ENCODE results near the gene KLK4.

Gene KLK4

DNA sequence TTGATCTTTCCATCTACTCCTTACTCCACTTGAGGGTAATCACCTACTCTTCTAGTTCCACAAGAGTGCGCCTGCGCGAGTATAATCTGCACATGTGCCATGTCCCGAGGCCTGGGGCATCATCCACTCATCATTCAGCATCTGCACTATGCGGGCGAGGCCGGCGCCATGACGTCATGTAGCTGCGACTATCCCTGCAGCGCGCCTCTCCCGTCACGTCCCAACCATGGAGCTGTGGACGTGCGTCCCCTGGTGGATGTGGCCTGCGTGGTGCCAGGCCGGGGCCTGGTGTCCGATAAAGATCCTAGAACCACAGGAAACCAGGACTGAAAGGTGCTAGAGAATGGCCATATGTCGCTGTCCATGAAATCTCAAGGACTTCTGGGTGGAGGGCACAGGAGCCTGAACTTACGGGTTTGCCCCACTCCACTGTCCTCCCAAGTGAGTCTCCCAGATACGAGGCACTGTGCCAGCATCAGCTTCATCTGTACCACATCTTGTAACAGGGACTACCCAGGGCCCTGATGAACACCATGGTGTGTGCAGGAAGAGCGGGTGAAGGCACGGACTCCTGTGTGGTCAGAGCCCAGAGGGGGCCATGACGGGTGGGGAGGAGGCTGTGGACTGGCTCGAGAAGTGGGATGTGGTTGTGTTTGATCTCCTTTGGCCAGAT, 40.6 kb downstream of the KLK4 start:
- TF ChIP-seq POLR2A (IDR thresholded peaks at IDR 0.05; ENCODE audit: extremely low read depth, insufficient read length), result no peak
- TF ChIP-seq, protein P1, sequence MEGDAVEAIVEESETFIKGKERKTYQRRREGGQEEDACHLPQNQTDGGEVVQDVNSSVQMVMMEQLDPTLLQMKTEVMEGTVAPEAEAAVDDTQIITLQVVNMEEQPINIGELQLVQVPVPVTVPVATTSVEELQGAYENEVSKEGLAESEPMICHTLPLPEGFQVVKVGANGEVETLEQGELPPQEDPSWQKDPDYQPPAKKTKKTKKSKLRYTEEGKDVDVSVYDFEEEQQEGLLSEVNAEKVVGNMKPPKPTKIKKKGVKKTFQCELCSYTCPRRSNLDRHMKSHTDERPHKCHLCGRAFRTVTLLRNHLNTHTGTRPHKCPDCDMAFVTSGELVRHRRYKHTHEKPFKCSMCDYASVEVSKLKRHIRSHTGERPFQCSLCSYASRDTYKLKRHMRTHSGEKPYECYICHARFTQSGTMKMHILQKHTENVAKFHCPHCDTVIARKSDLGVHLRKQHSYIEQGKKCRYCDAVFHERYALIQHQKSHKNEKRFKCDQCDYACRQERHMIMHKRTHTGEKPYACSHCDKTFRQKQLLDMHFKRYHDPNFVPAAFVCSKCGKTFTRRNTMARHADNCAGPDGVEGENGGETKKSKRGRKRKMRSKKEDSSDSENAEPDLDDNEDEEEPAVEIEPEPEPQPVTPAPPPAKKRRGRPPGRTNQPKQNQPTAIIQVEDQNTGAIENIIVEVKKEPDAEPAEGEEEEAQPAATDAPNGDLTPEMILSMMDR (IDR thresholded peaks at IDR 0.05; ENCODE audit: low read depth, low read length), result no peak
- TF ChIP-seq, protein P2, sequence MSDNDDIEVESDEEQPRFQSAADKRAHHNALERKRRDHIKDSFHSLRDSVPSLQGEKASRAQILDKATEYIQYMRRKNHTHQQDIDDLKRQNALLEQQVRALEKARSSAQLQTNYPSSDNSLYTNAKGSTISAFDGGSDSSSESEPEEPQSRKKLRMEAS (IDR thresholded peaks at IDR 0.05; ENCODE audit: low read depth, low read length), result no peak
- no peak for TF ChIP-seq MYC (IDR thresholded peaks at IDR 0.05; ENCODE audit: low read depth, low read length)
- H3K4me3 ChIP-seq (ENCODE audit: low read depth, low read length), result no peak overlapping the region
- DNase-seq (ENCODE audit: low read depth), result no peak

- no peak for TF ChIP-seq POLR2A (IDR thresholded peaks at IDR 0.05; ENCODE audit: extremely low read depth, insufficient read length)
- no peak for TF ChIP-seq MYC (IDR thresholded peaks at IDR 0.05; ENCODE audit: low read depth, low read length)
- TF ChIP-seq, protein P2 (IDR thresholded peaks at IDR 0.05; ENCODE audit: low read depth, low read length), result no peak
- TF ChIP-seq, protein P1 (IDR thresholded peaks at IDR 0.05; ENCODE audit: low read depth, low read length), result no peak
- no peak overlapping the region for H3K4me3 ChIP-seq (ENCODE audit: low read depth, low read length)
- no peak for DNase-seq (ENCODE audit: low read depth)
Observed at GRCh38 chr19:50869479-50869878, 41.7 kb downstream of the KLK4 start.

DNA sequence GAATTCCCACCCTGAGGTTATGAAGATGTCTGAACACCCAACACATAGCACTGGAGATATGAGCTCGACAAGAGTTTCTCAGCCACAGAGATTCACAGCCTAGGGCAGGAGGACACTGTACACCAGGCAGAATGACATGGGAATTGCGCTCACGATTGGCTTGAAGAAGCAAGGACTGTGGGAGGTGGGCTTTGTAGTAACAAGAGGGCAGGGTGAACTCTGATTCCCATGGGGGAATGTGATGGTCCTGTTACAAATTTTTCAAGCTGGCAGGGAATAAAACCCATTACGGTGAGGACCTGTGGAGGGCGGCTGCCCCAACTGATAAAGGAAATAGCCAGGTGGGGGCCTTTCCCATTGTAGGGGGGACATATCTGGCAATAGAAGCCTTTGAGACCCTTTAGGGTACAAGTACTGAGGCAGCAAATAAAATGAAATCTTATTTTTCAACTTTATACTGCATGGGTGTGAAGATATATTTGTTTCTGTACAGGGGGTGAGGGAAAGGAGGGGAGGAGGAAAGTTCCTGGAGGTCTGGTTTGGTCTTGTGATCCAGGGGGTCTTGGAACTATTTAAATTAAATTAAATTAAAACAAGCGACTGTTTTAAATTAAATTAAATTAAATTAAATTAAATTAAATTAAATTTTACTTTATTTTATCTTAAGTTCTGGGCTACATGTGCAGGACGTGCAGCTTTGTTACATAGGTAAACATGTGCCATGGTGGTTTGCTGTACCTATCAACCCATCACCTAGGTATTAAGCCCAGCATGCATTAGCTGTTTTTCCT, 49.5 kb downstream of the KLK4 start:
- no peak for DNase-seq (ENCODE audit: low read depth)
- TF ChIP-seq, protein P1 (IDR thresholded peaks at IDR 0.05; ENCODE audit: low read depth, low read length), result no peak
- TF ChIP-seq POLR2A (IDR thresholded peaks at IDR 0.05; ENCODE audit: extremely low read depth, insufficient read length) (no peak), MYC (IDR thresholded peaks at IDR 0.05; ENCODE audit: low read depth, low read length) (no peak)
- TF ChIP-seq, protein P2 (IDR thresholded peaks at IDR 0.05; ENCODE audit: low read depth, low read length), result no peak

DNA sequence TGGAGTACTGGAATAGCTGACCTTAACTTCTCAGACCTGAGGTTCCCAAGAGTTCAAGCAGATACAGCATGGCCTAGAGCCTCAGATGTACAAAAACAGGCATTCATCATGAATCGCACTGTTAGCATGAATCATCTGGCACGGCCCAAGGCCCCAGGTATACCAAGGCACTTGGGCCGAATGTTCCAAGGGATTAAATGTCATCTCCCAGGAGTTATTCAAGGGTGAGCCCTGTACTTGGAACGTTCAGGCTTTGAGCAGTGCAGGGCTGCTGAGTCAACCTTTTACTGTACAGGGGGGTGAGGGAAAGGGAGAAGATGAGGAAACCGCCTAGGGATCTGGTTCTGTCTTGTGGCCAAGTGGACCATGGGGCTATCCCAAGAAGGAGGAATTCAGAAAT, 50.2 kb downstream of the KLK4 start:
- TF ChIP-seq, protein P2 (IDR thresholded peaks at IDR 0.05; ENCODE audit: low read depth, low read length), result no peak
- TF ChIP-seq, protein P1 (IDR thresholded peaks at IDR 0.05; ENCODE audit: low read depth, low read length), result no peak
- no peak for TF ChIP-seq POLR2A (IDR thresholded peaks at IDR 0.05; ENCODE audit: extremely low read depth, insufficient read length)
- TF ChIP-seq MYC (IDR thresholded peaks at IDR 0.05; ENCODE audit: low read depth, low read length), result no peak
- DNase-seq (ENCODE audit: low read depth), result no peak
- H3K4me3 ChIP-seq (ENCODE audit: low read depth, low read length), result no peak overlapping the region

More for the DNA sequence above, 49.5 kb downstream of the KLK4 start:
- no peak overlapping the region for H3K4me3 ChIP-seq (ENCODE audit: low read depth, low read length)

DNA sequence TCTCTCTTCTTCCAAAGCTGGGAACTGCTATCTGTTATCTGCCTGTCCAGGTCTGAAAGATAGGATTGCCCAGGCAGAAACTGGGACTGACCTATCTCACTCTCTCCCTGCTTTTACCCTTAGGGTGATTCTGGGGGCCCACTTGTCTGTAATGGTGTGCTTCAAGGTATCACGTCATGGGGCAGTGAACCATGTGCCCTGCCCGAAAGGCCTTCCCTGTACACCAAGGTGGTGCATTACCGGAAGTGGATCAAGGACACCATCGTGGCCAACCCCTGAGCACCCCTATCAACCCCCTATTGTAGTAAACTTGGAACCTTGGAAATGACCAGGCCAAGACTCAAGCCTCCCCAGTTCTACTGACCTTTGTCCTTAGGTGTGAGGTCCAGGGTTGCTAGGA, 51.3 kb downstream of the KLK4 start:
- DNase-seq (ENCODE audit: low read depth), result no peak
- no peak overlapping the region for H3K4me3 ChIP-seq (ENCODE audit: low read depth, low read length)
- no peak for TF ChIP-seq MYC (IDR thresholded peaks at IDR 0.05; ENCODE audit: low read depth, low read length)
- TF ChIP-seq, protein P1 (IDR thresholded peaks at IDR 0.05; ENCODE audit: low read depth, low read length), result no peak
- no peak for TF ChIP-seq POLR2A (IDR thresholded peaks at IDR 0.05; ENCODE audit: extremely low read depth, insufficient read length)
- TF ChIP-seq, protein P2 (IDR thresholded peaks at IDR 0.05; ENCODE audit: low read depth, low read length), result no peak
